Activated CD4-positive, alpha-beta T cell treated with anti-CD3 and anti-CD28 coated beads, Interleukin-2, amount 50 U/mL, for 24 hours (primary cell): ENCODE results near the gene CRYBB3.
"Not testable (repeated sequence)": the region's sequence is repeated elsewhere in the genome, so short reads cannot be mapped to it uniquely, and the experiment has no call there.

Experiments
- DNase-seq, 2 donors: peaks; one replicate each; pipeline ENCODE4 v3.0.0-alpha.2; 2020; ENCODE audit warnings: low read depth in 1 of 2, low spot score in 1 of 2

Gene CRYBB3

DNA sequence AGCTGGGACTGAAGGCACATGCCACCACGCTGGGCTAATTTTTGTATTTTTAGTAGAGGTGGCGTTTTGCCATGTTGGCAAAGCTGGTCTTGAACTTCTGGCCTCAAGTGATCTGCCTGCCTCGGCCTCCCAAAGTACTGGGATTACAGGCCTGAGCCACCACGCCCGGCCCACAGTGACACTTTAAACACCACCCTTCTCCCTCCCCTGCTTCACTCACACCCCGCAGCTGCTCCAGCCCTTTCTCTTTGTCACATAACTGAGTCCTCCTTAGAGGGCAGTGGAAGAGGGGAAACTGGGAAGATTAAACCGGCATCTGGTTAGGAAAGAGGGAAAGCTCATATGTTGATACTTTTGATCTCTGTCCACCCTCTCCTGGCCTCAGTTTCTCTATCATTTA lies 4.9 kb downstream of the CRYBB3 start:
- not testable (repeated sequence) for DNase-seq

GRCh38 chr22:25205847-25206246 lies 6.2 kb downstream of the CRYBB3 start:
- no peak for DNase-seq

GRCh38 chr22:25206998-25207397 lies 7.3 kb downstream of the CRYBB3 start:
- DNase-seq, result no peak

DNA sequence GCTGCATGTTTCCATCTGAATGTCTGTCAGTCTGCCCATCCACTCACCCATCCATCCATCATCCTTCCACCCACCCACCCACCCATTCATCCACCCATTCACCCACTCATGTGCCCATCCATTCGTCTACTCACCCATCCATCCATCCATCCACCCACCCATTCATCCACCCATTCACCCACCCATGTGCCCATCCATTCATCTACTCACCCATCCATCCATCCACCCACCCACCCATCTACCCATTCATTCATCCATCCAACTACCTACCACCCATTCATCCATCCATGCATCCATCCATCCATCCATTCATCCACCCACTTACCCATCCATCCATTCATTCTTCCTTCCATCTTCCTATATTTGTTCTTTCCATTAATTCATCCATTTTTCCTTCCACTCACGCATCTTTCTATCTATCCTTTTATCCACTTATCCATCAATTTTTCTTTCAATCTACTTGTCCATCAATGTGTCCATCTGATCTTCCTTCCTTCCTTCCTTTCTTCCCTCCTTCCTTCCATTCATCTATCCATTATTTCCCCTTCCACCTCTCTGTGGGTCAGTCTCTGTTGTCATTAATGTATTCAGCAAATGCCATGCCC lies 8.0 kb downstream of the CRYBB3 start:
- no peak for DNase-seq

- no peak for DNase-seq
Observed at GRCh38 chr22:25208328-25208727, 8.7 kb downstream of the CRYBB3 start.

DNA sequence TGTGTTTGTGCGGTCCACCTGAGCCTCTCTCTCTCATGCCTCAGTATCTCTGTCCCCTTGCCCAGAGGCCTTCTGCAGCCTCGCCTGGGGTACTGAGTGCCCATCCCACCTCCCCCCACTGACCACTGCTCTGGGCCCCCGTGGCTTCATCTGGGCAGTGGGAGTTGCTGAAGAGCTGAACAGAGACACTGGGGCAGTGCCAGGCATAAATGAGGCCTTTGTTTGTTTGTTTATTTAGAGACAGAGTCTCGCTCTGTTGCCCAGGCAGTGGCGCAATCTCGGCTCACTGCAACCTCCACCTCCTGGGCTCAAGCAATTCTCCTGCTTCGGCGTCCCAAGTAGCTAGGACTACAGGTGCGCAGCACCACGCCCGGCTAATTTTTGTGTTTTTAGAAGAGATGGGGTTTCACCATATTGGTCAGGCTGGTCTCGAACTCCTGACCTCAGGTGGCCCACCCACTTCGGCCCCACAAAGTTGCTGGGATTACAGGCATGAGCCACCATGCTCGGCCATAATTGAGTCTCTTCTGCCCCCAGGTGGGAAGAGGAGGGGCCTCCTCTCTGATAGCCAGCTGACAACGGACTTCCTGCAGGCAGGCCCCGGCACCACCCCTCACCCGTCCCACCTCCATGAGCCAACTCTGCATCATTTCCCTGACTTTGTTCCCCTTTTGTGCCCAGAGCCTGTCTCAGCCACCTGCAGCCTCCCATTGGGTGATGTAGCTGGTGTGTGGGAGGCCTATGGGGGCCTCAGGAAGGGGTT lies 9.3 kb downstream of the CRYBB3 start:
- DNase-seq, result no peak

GRCh38 chr22:25210793-25211192 lies 11.1 kb downstream of the CRYBB3 start:
- no peak for DNase-seq

GRCh38 chr22:25212337-25212736 lies 12.7 kb downstream of the CRYBB3 start:
- no peak for DNase-seq

GRCh38 chr22:25213221-25213620 lies 13.6 kb downstream of the CRYBB3 start:
- DNase-seq, result no peak

DNA sequence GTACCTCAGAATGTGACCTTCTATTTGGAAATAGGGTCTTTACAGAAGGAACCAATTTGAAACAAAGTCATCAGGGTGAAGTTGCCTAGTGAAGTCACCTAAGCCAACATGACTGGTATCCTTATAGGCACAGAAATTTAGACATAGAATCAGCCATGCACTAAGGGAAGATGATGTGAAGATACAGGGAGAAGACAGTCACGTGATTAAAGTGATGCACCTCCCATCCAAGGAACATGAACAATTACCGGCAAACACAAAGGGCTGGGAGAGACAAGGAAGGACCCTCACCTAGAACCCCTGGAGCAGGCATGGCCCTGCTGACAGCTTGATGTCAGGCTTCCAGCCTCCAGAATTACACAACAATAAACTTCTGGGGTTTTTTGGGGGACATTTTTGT lies 16.6 kb downstream of the CRYBB3 start:
- no peak for DNase-seq

- no peak for DNase-seq
Observed at GRCh38 chr22:25219211-25219689, 19.6 kb downstream of the CRYBB3 start, which contains the start of gene CRYBB2. CRYBB2 (plus strand) TSS chr22:25219639; CDS start chr22:25221430, 1,791 bp downstream.

GRCh38 chr22:25219948-25220442 lies 20.3 kb downstream of the CRYBB3 start:
- DNase-seq, result no peak

- no peak for DNase-seq
Observed at GRCh38 chr22:25221790-25222189, 22.1 kb downstream of the CRYBB3 start.

DNA sequence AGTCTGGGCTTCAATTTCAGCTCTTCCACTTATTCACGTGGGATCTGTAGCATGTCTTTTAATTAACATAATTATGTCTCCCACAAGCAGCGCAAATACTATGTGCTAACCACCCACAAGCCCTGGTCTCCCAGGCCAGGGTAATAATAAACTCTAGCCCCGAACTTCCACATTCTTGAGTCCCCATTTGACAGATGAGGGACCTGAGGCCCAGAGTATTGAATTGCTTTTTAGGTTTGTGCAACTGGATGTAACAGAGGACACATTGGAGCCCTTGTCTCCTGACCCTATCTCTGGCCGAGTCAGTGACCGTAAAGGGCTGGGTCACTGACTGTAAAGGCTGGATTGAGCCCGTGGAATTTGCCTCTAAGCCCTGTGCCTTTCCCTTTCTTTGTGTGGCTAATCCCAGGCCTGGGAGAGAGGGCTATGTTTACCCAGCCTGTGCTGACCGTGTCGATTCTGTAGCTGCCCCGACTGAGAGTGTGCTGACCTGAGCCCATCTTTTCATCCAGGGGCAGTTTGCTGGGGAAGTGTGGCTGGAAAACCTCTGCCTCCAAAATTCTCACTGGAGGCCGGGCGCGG lies 23.7 kb downstream of the CRYBB3 start:
- no peak for DNase-seq

DNA sequence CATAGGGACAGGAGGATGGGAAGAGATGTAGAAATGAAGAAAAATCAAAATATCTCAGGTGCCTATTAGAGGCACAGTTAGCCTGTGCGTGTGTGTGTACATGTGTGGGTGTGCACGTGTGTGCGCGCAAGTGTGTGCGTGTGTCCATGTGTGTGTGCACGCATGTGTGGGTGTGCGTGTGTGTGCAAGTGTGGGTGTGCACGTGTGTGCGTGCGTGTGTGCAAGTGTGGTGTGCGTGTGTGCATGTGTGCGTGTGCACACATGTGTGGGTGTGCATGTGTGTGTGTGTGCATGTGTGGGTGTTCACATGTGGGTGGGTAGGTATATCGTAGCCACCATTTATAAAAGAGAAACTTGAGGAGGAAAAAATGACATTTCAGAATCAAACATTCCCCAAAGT lies 29.2 kb downstream of the CRYBB3 start:
- DNase-seq, result no peak

GRCh38 chr22:25230760-25231159 lies 31.1 kb downstream of the CRYBB3 start:
- DNase-seq, result not testable (repeated sequence)

GRCh38 chr22:25232301-25232700 lies 32.6 kb downstream of the CRYBB3 start:
- DNase-seq, result no peak

DNA sequence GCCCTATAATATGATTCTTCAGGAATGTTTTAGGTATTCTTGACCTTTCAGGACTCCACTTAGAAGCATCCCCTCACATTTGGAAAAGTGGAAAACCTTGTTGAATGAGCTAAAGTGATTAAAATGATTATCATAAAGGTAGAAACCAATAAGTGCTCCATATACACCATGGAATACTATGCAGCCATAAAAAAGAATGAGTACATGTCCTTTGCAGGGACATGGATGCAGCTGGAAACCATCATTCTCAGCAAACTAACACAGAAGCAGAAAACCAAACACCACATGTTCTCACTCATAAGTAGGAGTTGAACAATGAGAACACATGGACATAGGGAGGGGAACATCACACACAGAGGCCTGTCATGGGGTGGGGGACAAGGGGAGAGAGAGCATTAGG lies 34.0 kb downstream of the CRYBB3 start:
- DNase-seq, result not testable (repeated sequence)

DNA sequence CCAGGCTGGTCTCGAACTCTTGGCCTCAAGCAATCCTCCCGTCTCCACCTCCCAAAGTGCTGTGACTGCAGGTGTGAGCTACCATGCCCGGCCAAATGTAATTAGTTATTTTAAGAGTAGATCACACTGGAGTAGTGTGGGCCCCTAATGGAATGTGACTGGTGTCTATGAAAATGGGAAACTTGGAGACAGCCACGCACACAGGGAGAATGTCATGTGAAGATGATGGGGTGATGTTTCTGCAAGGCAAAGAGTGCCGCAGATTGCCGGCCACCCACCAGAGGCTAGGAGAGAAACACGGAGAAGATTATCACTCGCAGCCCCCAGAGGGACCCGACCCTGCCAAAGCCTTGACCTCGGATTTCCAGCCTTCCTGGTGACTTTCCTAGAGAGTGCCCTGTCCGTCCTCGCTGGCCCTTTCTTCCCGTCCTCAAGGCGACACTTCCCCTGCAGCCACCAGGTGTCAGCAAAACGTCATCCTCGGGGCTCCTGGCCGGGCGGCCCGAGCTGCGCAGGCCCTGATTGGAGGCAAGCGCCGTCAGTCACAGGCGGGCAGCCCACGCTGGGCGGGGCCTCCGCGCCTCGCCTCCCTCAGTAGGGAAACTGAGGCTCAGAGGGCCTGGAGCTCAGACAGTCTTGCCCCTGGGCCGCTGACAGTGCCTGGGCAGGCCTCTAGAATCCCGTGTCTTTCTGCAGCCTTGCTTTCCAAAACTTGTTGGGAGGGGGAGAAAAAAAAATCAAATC lies 36.1 kb downstream of the CRYBB3 start:
- peak; percentile 43 to 54 for DNase-seq

GRCh38 chr22:25236417-25236816 lies 36.8 kb downstream of the CRYBB3 start:
- DNase-seq, result no peak

- no peak for DNase-seq
Observed at GRCh38 chr22:25237503-25237902, 37.8 kb downstream of the CRYBB3 start.
